Upper lobe of right lung (tissue), 1 donor: Measurements from ENCODE around the gene SLC22A3. TPM values are rescaled to one million over a fixed set of nuclear protein-coding genes. Genes with fewer than 3 reads are reported as not detected.

Experiments used
- ATAC-seq: fragments of 200-7000 bp; cut with Tn5 transposase; one replicate; pipeline ENCODE4 v1.9.1; 2020; ENCODE audit warnings: mild to moderate bottlenecking, moderate library complexity
- DNase-seq: peaks from one replicate; pipeline ENCODE4 v3.0.0-alpha.2; 2020
- H3K27ac ChIP-seq: fragments of 200-600 bp; one replicate; pipeline ENCODE4 v1.8.0; 2022
- H3K27me3 ChIP-seq: fragments of 200-600 bp; one replicate; pipeline ENCODE4 v1.8.0; 2022; ENCODE audit warnings: mild to moderate bottlenecking
- H3K36me3 ChIP-seq: fragments of 200-600 bp; one replicate; pipeline ENCODE4 v1.8.0; 2022
- H3K4me1 ChIP-seq: fragments of 200-600 bp; one replicate; pipeline ENCODE4 v1.8.0; 2022
- H3K4me3 ChIP-seq: fragments of 200-600 bp; one replicate; pipeline ENCODE4 v1.8.0; 2022; ENCODE audit warnings: mild to moderate bottlenecking
- H3K9me3 ChIP-seq: fragments of 200-600 bp; one replicate; pipeline ENCODE4 v1.8.0; 2022
- CTCF ChIP-seq: fragments of 200-600 bp; IDR thresholded peaks from one replicate; pipeline ENCODE4 v1.8.0; 2022; ENCODE audit warnings: antibody characterized with exemption
- intact Hi-C: fragments of 100-400 bp; cut with DNase I; formaldehyde crosslinking; loops from one replicate; pipeline ENCODE4 v1.11.0; 2022
- total RNA-seq: library from RNA; stranded (reverse); fragmentation: NEBNext Ultra II Directional; extraction: Animal tissue kit (Norgen Biotek cat#: 25700); gene quantifications from one replicate; pipeline ENCODE4 v1.2.1, GENCODE V29; 2021
- donor health status: DM: no; HTN: yes; CAD: no; lungs with severe emphysema.

Gene SLC22A3
- total RNA-seq, 1 donor from 2014 or later, result 30.6 TPM

DNA sequence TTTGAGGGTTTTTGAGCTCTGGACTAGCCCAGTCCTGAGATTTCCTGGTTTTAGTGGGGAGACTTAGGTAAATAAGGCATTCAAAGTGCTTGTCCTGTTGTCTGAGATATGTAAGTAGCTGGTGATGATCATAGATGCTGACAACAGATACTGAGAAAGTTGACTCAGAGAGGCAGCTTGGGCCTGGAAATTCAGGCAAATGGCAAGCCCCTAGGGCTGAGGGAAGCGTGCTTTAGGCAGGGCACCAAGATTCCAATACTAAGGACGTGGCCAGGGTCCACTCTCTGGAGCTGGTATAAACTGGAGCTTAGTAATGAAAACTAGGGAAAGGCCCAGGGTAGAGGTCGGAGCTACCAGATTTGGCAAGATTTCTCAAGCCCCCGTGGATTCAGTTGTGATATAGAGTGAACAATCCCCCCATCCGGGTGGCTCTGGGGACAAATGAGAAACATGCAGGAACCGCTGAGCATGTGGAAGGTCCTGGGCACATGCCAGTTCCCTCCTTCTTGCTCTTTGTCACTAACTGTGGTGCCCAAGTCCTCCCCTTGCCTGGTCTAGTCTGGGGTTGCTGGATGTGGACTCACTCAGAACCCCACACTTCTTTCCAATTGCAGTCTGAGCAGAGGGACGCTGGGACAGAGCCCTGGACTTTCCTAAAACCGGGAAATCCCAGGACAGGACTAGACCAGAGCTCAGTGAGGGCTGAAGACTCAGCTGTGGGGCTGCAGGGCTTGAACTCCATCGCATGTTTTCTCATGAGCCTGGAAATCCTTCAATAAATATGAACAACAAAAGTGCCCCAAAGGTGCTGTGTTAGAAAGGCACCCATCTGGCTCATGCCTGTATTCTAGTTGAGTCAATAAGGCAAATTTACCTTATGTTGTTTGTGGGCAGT lies 10.3 kb downstream of the SLC22A3 start:
- H3K4me3 ChIP-seq, result no peak overlapping the region
- H3K27ac ChIP-seq, result no peak overlapping the region
- no peak for DNase-seq
- H3K9me3 ChIP-seq, result no peaks in the 10 kb centered on the region
- no peaks in the 10 kb centered on the region for H3K36me3 ChIP-seq
- ATAC-seq, result no peak
- intact Hi-C loops, result no loop called here
- H3K4me1 ChIP-seq, result peaks cover 7% of the 10 kb centered on the region
- no peak for TF ChIP-seq CTCF
- H3K27me3 ChIP-seq, result no peaks in the 10 kb centered on the region

DNA sequence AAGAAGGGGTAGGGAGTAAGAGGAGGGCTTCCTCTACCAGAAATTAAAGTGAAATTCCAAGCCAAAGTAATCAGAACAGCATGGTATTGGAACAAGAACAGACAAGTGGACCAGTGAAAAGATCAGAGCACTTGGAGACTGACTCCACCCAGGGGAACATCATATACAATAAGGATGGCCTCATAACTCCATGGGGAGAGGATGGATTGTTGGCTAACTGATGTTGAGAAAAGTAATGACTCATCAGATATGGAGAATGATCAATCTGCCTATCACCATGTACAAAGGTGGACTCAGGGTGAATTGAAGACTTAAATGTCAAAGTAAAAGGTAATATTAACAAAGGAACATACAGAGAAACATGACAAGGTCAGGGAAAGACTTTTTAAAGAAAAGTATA lies 12.8 kb downstream of the SLC22A3 start:
- H3K27ac ChIP-seq, result no peak overlapping the region
- no peaks in the 10 kb centered on the region for H3K27me3 ChIP-seq
- no peaks in the 10 kb centered on the region for H3K36me3 ChIP-seq
- intact Hi-C loops, result no loop called here
- no peaks in the 10 kb centered on the region for H3K4me1 ChIP-seq
- H3K9me3 ChIP-seq, result no peaks in the 10 kb centered on the region
- ATAC-seq (no peak), DNase-seq (no peak)
- H3K4me3 ChIP-seq, result no peak overlapping the region
- no peak for TF ChIP-seq CTCF

GRCh38 chr6:160362556-160362955 lies 14.4 kb downstream of the SLC22A3 start:
- no peak for TF ChIP-seq CTCF
- Histone ChIP-seq H3K27ac (no peak overlapping the region), H3K36me3 (no peaks in the 10 kb centered on the region), H3K9me3 (no peaks in the 10 kb centered on the region), H3K4me3 (no peak overlapping the region), H3K27me3 (no peaks in the 10 kb centered on the region), H3K4me1 (no peaks in the 10 kb centered on the region)
- peak; percentile 60 for DNase-seq
- ATAC-seq, result peak; percentile 15
- intact Hi-C loops, result no loop called here

DNA sequence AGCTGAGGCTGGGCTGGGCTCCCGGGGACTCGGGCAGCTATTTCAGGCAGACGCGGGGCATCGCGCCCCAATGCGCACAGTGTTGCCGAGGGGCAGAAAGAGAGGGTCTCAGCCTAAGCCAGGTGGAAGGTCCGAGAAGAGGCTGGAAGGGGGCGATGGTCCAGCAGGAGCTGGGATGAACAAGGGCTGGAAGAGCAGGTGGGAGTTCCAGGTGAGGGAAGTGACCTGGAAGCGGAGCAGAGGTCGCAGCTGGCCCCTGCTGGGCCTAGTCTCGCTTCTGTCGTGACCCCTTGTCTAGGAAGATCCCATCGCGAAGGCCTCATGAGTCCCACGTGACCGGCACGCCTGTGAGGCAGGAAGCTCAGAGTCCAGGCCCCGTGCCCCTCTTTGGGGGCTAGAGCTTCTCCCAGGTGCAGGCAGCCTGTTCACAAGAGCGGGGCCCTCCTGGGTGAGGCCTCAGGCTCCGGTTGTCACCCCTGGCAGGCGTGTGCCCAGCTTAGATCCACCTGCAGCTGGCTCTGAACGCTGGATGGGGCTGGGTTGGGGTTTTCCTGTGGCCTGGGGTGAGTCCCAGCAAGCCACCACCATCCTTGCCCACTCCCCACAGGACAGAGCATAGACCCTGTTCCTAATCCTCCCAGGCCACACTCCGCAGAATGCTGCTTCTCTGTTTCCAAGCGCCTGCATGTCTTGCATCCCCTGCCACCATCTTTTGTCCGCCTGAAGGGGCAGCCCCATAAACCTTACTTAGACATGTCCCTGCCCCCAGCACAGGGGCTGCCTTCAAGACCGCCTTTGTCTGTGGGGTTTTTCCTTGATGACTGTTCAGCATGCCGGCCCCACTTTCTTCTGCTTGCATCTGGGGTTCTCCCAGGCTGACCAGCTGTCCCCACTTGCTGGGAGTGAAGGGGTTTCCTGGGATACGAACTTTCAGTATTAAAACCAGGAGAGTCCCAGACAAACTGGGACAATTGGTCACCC lies 15.1 kb downstream of the SLC22A3 start:
- Histone ChIP-seq H3K4me3 (no peak overlapping the region), H3K27me3 (no peaks in the 10 kb centered on the region), H3K27ac (no peak overlapping the region), H3K9me3 (no peaks in the 10 kb centered on the region), H3K36me3 (no peaks in the 10 kb centered on the region), H3K4me1 (no peaks in the 10 kb centered on the region)
- ATAC-seq (peak; percentile 5), DNase-seq (no peak)
- no peak for TF ChIP-seq CTCF
- intact Hi-C loops, result no loop called here

GRCh38 chr6:160365117-160365516 lies 16.9 kb downstream of the SLC22A3 start:
- TF ChIP-seq CTCF, result no peak
- no peaks in the 10 kb centered on the region for H3K9me3 ChIP-seq
- no peak overlapping the region for H3K4me3 ChIP-seq
- intact Hi-C loops, result no loop called here
- no peak overlapping the region for H3K27ac ChIP-seq
- no peak for DNase-seq
- no peak for ATAC-seq
- H3K4me1 ChIP-seq, result no peaks in the 10 kb centered on the region
- no peaks in the 10 kb centered on the region for H3K27me3 ChIP-seq
- no peaks in the 10 kb centered on the region for H3K36me3 ChIP-seq
